GM23248 (cell line): Measurements from ENCODE around the gene RAB3IL1.

Source experiments
- EZH2 ChIP-seq: fragments of 200-600 bp; sonication (generic); IDR thresholded peaks from 2 replicates; pipeline ENCODE4 v1.6.1; 2018; ENCODE audit warnings: antibody characterized with exemption, mild to moderate bottlenecking; ENCODE audit not compliant: insufficient read depth, poor library complexity, severe bottlenecking
- EZH2phosphoT487 ChIP-seq: fragments of 200-600 bp; sonication (generic); IDR thresholded peaks from 2 replicates; pipeline ENCODE4 v1.6.1; 2018; ENCODE audit warnings: antibody characterized with exemption, moderate library complexity, mild to moderate bottlenecking, low read depth; ENCODE audit not compliant: insufficient read depth

GRCh38 chr11:61874853-61875252, 42.5 kb downstream of the RAB3IL1 start:
- TF ChIP-seq EZH2 (no peak), EZH2phosphoT487 (no peak)
